Measurements from ENCODE around the gene CMSS1.

The CMSS1 gene

GRCh38 chr3:99817437-99818240 lies at the start of gene CMSS1:
Gene CMSS1, plus strand, starts transcription at chr3:99817862.
- peak; percentile 5 for FAIRE-seq

GRCh38 chr3:99768126-99768525 lies 49.5 kb upstream of the CMSS1 start:
- no peak for FAIRE-seq

- no peak for FAIRE-seq
Measured at GRCh38 chr3:99768808-99769501, 48.7 kb upstream of the CMSS1 start.

- no peak for FAIRE-seq
Measured at GRCh38 chr3:99772171-99772570, 45.5 kb upstream of the CMSS1 start.

GRCh38 chr3:99772671-99773070 lies 45.0 kb upstream of the CMSS1 start:
- FAIRE-seq, result no peak

- FAIRE-seq, result no peak
Measured at GRCh38 chr3:99774467-99774866, 43.2 kb upstream of the CMSS1 start.

- FAIRE-seq, result no peak
Measured at GRCh38 chr3:99776516-99777209, 41.0 kb upstream of the CMSS1 start.

- no peak for FAIRE-seq
Measured at GRCh38 chr3:99777210-99777549, 40.5 kb upstream of the CMSS1 start.

GRCh38 chr3:99777708-99778107 lies 40.0 kb upstream of the CMSS1 start:
- no peak for FAIRE-seq

GRCh38 chr3:99780749-99781148 lies 36.9 kb upstream of the CMSS1 start:
- no peak for FAIRE-seq

GRCh38 chr3:99781761-99782160 lies 35.9 kb upstream of the CMSS1 start:
- no peak for FAIRE-seq

GRCh38 chr3:99783011-99783573 lies 34.6 kb upstream of the CMSS1 start:
- FAIRE-seq, result no peak

- FAIRE-seq, result peak; percentile 84
Measured at GRCh38 chr3:99789011-99789721, 28.5 kb upstream of the CMSS1 start.

- no peak for FAIRE-seq
Measured at GRCh38 chr3:99794485-99794884, 23.2 kb upstream of the CMSS1 start.

GRCh38 chr3:99795573-99795972 lies 22.1 kb upstream of the CMSS1 start:
- no peak for FAIRE-seq

- FAIRE-seq, result no peak
Measured at GRCh38 chr3:99799422-99799821, 18.2 kb upstream of the CMSS1 start.

GRCh38 chr3:99803297-99803696 lies 14.4 kb upstream of the CMSS1 start:
- FAIRE-seq, result no peak

GRCh38 chr3:99805160-99805559 lies 12.5 kb upstream of the CMSS1 start:
- FAIRE-seq, result no peak

GRCh38 chr3:99808163-99808794 lies 9.4 kb upstream of the CMSS1 start:
- no peak for FAIRE-seq

GRCh38 chr3:99809565-99809964 lies 8.1 kb upstream of the CMSS1 start:
- no peak for FAIRE-seq

- no peak for FAIRE-seq
Measured at GRCh38 chr3:99810403-99810802, 7.3 kb upstream of the CMSS1 start.

- FAIRE-seq, result no peak
Measured at GRCh38 chr3:99817047-99817436, 620 bp upstream of the CMSS1 start.
